NCI-H146 treated with DMSO at 0.1 percent for 48 hours (cell line): Measurements from ENCODE around the gene NTSR2.

Experiments used
- DNase-seq: peaks from one replicate; lab custom pipeline; 2025; ENCODE audit not compliant: unreplicated experiment; lab: John Stamatoyannopoulos, UW

Gene NTSR2

GRCh38 chr2:11699686-11700670 is 30.0 kb upstream of the NTSR2 start:
- DNase-seq = no peak

DNA sequence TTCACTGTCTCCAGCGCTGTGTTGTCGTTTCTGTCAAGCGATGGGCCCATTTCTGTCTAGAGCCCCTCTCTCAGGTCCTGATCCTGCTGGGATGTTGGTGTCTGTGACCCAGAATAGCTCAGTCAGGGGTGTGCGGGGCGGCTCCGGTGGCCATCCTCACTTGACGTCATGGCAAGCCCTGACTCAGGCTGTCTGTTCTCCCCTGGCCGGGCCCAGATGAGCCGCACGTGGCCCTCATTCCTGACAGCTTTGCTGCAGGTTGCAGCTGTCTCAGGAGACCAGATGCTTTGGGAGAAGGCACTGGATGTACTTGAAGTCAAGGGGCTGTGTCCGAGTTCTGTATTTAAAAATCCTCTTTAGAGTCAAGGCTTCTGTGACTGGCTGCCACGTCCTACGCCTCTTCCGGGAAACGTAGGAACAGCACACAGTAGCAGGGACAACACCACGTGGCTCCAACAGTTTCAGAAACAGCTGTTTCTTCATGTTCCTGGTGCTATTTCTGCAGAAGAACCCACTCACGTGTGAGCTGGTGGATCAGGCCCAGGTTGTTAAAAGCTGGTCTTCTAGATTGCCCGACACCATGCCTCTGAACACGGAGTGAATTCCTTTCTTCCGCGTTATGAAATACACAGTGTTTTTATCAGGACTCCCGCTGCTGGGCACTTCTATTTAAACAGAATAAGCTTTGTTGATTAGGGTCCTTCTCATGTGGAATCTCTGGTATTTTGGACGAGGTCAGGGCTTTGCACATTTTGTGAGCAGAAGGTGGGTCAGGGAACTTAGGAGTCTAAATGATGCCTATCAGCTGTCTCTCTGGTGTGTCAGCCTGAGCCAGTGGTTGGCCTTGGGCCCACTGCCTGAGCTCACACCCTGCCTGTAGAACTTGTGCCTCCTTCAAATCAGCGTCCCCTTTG is 28.3 kb upstream of the NTSR2 start:
- no peak for DNase-seq

DNA sequence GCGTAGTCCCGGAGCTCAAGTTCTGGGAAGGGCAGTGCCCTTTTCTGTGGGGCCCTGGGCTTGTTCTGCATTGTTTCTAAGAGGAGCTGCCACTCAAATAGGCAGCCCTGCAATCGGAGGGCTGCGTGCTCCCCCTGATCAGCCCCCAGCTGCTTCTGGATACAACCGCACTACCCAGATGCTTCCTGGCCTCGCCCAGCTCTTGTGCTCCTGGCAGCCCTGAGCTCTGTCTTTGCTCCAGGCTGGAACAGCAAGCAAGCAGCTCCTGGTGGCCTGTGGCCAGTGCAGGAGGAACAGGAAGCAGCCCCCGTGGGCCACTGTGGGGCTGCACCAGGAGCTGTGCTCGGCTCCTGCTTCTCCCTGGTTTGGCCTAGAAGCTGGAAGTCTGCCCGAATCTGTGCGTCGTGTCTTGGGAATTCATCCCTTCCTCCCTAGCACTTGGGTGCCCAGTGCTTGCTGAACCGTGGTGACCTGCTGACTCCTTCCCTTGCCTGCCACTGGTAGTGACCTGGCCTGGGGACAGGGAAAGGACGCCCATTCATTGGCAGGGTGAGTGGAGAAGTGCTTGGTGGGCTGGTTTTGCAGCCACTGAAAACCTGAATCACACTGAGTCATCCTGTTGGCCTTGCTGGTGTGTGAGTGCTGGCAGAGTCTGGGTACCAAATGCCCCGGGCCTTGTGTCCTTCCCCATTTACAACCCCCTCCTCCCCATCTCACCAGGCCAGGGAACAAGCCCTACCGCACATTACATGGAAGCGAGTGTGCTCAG is 27.3 kb upstream of the NTSR2 start:
- DNase-seq = no peak

GRCh38 chr2:11696736-11697102 is 26.7 kb upstream of the NTSR2 start:
- no peak for DNase-seq

GRCh38 chr2:11695576-11695975 is 25.6 kb upstream of the NTSR2 start:
- DNase-seq = no peak

- DNase-seq = peak; percentile 63
These were observed 23.0 kb upstream of the NTSR2 start for GRCh38 chr2:11692966-11693521.

DNA sequence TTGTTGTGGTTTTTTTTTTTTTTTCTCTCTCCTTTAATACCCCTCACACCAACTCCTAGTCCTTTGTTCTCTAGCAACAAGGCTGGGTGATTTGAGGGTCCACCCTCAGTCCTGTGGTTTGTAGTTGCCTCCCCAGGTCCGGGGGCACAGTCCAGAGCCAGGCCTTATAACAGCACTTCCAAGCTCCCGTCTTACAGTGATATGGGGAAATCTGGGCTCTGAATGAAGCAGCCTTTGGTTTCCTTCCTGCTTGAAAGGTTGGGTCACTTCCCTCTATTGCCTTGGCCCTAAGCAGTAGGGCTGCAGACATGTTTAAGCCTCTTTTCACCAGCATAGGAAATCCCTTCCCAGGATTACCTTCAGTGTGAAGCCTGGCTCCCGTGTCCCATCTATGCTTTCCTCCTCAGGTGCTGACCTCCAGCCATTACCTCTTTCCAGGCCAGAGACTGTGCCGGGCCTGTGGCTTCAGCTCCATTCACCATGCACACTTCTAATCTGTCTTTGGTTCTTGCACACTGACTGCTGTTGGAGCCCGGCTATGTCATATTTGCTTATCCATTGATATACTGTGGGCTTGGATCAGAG is 21.2 kb upstream of the NTSR2 start:
- no peak for DNase-seq

- DNase-seq = peak; percentile 37
These were observed 18.5 kb upstream of the NTSR2 start for GRCh38 chr2:11688222-11689069.

DNA sequence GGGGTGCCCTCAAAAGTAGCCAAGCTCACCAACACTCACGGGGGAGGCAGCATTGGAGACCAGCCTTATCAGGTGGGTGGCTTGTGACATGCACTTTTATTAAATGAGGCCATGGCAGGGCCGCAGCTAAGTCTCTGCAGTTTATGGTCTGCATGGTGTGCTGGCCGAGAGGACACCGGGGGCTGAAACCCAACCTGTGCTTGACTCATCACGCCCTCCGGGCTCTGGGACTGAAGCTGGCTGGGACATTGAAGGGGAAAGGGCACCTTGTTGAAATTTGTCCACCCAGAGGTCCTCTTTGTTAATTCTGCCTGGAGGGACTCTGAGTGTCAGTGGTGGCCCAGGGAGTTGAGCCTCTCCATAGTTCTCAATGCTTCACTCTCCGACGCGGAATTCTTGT is 17.7 kb upstream of the NTSR2 start:
- no peak for DNase-seq

- no peak for DNase-seq
These were observed 16.0 kb upstream of the NTSR2 start for GRCh38 chr2:11685906-11686470.

DNA sequence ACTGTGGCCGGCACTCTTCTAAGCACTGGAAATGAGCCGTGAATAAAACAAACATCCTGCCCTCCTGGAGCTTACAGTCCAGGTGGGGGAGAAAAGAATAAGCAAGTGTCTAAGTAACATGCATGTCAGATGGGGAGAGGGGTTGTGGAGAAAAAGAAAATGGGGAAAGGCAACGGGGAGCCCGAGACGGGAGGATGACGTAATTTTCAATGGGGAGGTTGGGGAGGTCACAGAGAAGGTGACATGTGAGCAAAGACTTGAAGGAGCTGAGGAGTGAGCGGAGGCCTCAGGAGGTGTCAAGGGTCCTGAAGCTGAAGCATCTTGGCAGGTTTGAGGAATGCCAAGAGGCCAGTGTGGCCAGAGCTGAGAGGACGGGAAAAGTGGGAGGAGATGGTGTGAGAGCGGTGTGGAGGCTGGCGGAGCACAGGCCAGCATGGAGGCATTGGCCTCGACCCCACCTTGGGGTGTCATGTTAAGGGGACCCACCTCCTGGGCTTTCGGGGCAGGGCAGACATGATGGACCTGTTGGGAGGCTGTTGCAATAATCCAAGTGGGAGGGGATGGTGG is 15.0 kb upstream of the NTSR2 start:
- DNase-seq = no peak

DNA sequence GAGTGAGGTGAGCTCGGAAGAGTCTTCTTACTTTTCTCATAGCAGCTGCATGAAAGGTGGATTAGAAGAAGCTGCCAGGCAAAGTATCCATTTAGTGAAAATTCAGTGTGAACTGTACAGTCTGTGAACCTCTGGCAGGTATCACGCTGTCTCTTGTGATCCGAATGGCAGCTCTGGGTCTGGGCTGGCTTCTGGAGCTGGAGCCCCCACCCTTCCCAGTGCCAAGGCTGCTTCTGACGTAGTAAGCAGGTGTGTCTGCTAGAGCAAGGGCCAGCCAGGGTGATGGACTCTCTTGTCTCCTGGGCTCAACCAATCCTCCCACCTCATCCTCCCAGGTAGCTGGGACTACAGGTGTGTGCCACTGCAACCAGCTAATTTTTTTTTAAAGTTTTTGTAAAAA is 14.0 kb upstream of the NTSR2 start:
- DNase-seq = no peak

GRCh38 chr2:11683476-11683875 is 13.5 kb upstream of the NTSR2 start:
- DNase-seq = peak; percentile 11

DNA sequence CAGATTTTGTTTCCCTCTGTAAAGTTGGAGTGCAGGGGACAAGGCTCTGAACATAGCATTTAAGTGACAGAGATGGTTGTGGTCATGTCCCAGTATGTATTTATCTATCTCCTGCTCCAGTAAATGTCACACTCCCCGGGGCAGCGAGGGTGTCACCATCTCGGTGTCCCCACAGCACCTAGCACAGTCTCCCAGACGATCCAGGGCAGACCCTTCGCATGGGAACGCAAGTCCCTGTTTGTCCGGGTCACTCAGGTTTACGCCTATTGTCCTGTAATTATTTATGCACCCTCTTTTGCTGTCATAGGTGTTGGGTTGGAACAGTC is 12.6 kb upstream of the NTSR2 start:
- DNase-seq = no peak

DNA sequence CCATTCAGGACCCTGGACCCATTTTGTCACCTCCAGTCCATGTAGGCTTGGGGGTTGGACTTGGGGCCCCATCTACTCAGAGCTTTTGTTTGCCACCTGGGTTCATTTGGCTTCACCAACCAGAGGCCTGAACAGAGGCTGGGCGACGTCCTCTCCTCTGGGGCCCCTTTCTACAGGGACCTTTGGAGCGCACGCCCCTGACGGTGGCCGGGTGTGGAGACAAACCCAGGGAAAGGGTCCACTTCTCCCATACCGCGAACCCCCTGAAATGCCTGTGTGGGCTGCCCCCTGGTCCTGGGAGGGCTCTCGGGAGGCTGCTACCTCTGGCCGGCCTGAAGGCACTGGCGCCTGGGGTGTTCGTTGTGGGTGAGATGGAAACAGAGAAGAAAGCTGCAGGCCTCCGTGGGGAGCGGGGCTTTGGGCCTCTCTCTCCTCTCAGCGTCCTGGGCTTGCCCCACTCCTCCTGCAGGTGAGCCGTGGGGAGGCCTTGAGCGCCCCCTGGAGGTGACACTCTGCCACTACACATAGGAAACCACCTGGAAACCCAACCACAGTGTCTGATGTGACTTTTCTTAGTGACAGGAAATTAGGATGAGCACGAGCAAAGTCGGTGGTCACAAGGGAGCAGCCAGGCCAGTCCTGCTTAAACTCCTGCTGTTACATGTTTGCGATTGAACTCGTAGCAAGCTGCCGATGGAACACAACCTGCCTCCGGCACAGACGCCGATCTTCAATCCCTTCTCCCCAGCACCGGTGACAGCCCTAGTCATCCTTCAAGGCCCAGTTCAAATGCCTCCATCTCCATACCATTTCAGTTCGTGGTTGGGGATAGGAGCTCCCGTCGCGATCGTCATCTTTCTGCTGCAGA is 12.0 kb upstream of the NTSR2 start:
- peak; percentile 27 for DNase-seq

- no peak for DNase-seq
These were observed 11.1 kb upstream of the NTSR2 start for GRCh38 chr2:11680901-11681721.
